NT2/D1 (cell line): ENCODE measurements around the gene MPL.

Experiments
- DNase-seq: peaks from one replicate; pipeline ENCODE4 v3.0.0-alpha.2; 2011; ENCODE audit warnings: low read depth, low spot score
- H3K27me3 ChIP-seq: 2 replicates; pipeline ENCODE4 v1.6.0; 2011; ENCODE audit warnings: mild to moderate bottlenecking; ENCODE audit not compliant: insufficient read length, insufficient read depth
- H3K36me3 ChIP-seq: 2 replicates; pipeline ENCODE4 v1.6.1; 2011; ENCODE audit warnings: mild to moderate bottlenecking, low read length, mixed read lengths; ENCODE audit not compliant: insufficient read depth, insufficient read length
- H3K4me1 ChIP-seq: 2 replicates; pipeline ENCODE4 v1.5.1; 2011; ENCODE audit not compliant: insufficient read depth, insufficient read length
- H3K4me3 ChIP-seq: 2 replicates; pipeline ENCODE4 v1.5.1; 2011; ENCODE audit warnings: low read depth; ENCODE audit not compliant: insufficient read length
- H3K9ac ChIP-seq: 2 replicates; pipeline ENCODE4 v1.6.0; 2011; ENCODE audit warnings: low read depth; ENCODE audit not compliant: insufficient read length
- H3K9me3 ChIP-seq: 2 replicates; pipeline ENCODE4 v1.5.1; 2011; ENCODE audit warnings: mild to moderate bottlenecking, low read length; ENCODE audit not compliant: insufficient read depth
- SUZ12 ChIP-seq: IDR thresholded peaks from 2 replicates; pipeline ENCODE4 v1.6.1; 2011; ENCODE audit not compliant: insufficient read length, insufficient read depth; ENCODE audit errors: extremely low read depth
- YY1 ChIP-seq: IDR thresholded peaks from 2 replicates; pipeline ENCODE4 v1.6.1; 2011; ENCODE audit not compliant: insufficient read length, insufficient read depth
- ZNF274 ChIP-seq: IDR thresholded peaks from 2 replicates; pipeline ENCODE4 v1.6.1; 2011; ENCODE audit warnings: mild to moderate bottlenecking, low read depth, low read length

Gene MPL

DNA sequence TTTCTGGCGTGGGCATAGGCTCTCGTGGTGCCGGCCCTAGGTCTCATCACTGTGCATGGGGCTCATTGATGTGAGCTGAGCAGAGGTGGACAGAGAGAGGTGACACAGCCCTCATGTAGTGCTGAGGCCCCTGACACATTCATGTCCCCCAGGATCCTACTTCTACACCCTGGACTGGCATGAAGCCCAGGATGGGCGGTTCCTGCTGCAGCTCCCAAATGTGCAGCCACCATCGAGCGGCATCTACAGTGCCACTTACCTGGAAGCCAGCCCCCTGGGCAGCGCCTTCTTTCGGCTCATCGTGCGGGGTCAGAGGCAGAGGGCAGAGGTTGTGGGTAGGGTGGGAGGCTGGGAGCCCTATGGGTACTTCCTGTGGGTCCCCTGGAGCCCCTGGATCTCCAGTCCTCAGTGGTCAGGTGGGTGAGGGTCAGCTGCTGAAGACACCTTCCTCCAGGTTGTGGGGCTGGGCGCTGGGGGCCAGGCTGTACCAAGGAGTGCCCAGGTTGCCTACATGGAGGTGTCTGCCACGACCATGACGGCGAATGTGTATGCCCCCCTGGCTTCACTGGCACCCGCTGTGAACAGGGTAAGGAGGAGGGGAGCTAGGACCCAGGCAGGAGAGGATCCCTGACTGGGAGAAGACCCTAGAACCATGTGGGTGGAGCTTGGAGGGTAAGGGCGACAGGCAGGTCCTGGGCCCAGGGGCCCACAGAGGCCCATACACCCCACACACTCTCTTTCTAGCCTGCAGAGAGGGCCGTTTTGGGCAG, 30.7 kb upstream of the MPL start:
- no peaks in the 10 kb centered on the region for H3K36me3 ChIP-seq
- H3K4me1 ChIP-seq = peaks cover 26% of the 10 kb centered on the region
- no peaks in the 10 kb centered on the region for H3K9me3 ChIP-seq
- H3K9ac ChIP-seq = no peak overlapping the region
- no peak for DNase-seq
- no peak for TF ChIP-seq SUZ12
- TF ChIP-seq ZNF274 = no peak
- no peak for TF ChIP-seq YY1
- no peaks in the 10 kb centered on the region for H3K27me3 ChIP-seq
- no peak overlapping the region for H3K4me3 ChIP-seq

DNA sequence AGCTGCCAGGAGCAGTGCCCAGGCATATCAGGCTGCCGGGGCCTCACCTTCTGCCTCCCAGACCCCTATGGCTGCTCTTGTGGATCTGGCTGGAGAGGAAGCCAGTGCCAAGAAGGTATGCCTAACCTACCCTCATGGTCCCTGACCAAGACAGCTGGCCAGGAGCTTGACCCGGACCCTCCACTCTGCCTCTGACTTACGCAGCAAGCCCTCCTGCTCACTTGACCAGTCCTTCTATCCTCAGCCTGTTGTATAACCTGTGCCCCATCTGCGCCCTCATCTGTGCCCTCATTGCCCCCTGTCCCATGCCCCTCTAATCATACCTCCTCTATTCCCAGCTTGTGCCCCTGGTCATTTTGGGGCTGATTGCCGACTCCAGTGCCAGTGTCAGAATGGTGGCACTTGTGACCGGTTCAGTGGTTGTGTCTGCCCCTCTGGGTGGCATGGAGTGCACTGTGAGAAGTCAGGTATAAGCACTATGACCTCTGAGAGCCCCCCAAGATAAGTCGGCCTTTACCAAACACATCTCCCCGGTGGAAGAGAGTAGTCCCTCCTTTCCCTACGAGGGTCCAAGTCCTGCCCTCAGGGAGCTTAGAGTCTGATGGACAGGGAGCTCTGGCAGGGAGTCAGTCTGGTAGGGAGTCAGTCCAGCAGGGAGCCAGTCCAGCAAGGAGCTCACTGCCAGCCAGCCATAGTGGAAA, 30.0 kb upstream of the MPL start:
- H3K36me3 ChIP-seq = no peaks in the 10 kb centered on the region
- H3K9me3 ChIP-seq = no peaks in the 10 kb centered on the region
- peaks cover 22% of the 10 kb centered on the region for H3K4me1 ChIP-seq
- no peak overlapping the region for H3K9ac ChIP-seq
- TF ChIP-seq SUZ12 (no peak), YY1 (no peak), ZNF274 (no peak)
- no peak overlapping the region for H3K4me3 ChIP-seq
- no peak for DNase-seq
- H3K27me3 ChIP-seq = no peaks in the 10 kb centered on the region

DNA sequence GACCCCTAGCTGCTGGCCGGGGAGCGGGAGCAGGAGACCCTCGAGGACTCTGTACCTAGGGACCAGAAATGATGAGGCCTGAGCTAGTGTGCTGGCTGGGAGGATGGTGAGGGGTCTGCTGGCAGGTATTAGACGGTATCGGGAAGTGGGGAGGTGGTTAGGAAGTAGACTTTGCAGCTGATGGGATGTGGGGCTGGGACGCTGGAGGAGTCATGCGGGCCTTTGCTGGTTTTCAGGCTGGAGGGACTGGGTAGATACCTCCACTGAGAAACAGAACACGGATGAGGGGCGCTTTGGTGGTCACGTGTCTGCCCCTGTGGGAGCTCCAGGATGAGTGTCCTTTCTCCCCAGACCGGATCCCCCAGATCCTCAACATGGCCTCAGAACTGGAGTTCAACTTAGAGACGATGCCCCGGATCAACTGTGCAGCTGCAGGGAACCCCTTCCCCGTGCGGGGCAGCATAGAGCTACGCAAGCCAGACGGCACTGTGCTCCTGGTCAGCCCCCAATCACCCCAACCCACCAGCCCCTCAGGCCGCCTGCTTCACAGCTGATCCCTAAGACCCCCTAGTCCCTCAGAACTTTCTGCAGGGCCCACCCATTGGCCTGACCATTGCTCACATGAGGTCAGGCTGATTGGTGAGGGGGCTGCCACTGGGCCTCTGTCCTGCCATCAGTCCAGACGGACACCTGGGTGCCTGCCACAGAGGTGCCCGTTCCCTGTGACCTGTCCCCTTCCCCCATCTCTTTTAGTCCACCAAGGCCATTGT, 28.8 kb upstream of the MPL start:
- H3K9me3 ChIP-seq = no peaks in the 10 kb centered on the region
- H3K36me3 ChIP-seq = no peaks in the 10 kb centered on the region
- no peak for DNase-seq
- H3K9ac ChIP-seq = no peak overlapping the region
- H3K27me3 ChIP-seq = no peaks in the 10 kb centered on the region
- peaks cover 14% of the 10 kb centered on the region for H3K4me1 ChIP-seq
- no peak overlapping the region for H3K4me3 ChIP-seq
- TF ChIP-seq ZNF274 (no peak), YY1 (no peak), SUZ12 (no peak)

DNA sequence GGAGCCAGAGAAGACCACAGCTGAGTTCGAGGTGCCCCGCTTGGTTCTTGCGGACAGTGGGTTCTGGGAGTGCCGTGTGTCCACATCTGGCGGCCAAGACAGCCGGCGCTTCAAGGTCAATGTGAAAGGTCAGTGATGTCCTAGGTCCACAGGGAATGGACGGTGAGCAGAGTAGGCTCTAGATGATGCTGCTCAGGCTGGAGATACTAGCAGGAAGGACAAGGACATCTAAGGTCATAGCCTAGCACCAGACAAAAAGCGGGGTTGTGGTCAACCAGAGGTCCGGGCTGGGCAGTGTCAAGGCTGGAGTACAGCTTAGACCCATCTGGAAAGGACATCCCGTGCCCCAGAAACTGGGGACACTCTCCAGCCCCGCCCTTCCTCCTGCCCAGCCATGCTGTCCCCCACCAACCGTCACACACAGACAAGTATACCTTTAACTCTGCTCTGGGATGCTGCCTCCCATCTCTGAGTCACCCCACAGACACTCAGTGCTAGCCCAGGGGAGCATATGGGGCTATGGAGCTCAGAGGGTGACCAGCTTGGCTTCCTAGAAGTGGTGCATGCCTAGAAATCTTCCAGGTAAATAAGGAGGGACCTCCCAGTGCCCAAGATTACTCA, 28.1 kb upstream of the MPL start:
- Histone ChIP-seq H3K36me3 (no peaks in the 10 kb centered on the region), H3K9me3 (no peaks in the 10 kb centered on the region), H3K27me3 (no peaks in the 10 kb centered on the region), H3K9ac (no peak overlapping the region), H3K4me3 (no peak overlapping the region), H3K4me1 (peaks cover 7% of the 10 kb centered on the region)
- no peak for TF ChIP-seq SUZ12
- TF ChIP-seq ZNF274 = no peak
- no peak for TF ChIP-seq YY1
- no peak for DNase-seq

DNA sequence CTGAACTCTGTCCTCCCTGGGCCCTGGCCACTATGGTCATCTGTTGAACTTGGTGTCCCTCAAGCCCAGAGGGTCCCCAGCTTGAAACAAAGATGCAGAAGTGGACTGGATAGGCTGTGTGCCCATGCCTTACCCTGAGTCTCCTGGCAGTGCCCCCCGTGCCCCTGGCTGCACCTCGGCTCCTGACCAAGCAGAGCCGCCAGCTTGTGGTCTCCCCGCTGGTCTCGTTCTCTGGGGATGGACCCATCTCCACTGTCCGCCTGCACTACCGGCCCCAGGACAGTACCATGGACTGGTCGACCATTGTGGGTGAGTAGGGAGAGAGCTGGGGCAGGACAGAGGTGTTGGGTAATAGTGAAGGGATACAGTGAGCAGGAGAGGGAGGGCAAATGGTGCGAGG, 26.1 kb upstream of the MPL start:
- no peak overlapping the region for H3K9ac ChIP-seq
- H3K4me1 ChIP-seq = peaks cover 3% of the 10 kb centered on the region
- no peak overlapping the region for H3K4me3 ChIP-seq
- no peaks in the 10 kb centered on the region for H3K27me3 ChIP-seq
- TF ChIP-seq YY1 = no peak
- TF ChIP-seq ZNF274 = no peak
- no peak for TF ChIP-seq SUZ12
- H3K9me3 ChIP-seq = no peaks in the 10 kb centered on the region
- no peak for DNase-seq
- no peaks in the 10 kb centered on the region for H3K36me3 ChIP-seq

DNA sequence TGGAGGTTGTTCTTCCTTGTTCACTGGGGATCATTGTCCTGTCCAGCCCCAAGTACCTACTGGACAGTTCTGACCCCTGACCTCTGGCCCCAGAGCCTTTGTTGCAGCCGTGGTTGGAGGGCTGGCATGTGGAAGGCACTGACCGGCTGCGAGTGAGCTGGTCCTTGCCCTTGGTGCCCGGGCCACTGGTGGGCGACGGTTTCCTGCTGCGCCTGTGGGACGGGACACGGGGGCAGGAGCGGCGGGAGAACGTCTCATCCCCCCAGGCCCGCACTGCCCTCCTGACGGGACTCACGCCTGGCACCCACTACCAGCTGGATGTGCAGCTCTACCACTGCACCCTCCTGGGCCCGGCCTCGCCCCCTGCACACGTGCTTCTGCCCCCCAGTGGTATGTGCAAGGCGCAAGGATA, 25.4 kb upstream of the MPL start:
- TF ChIP-seq ZNF274 (no peak), YY1 (no peak), SUZ12 (no peak)
- Histone ChIP-seq H3K9ac (no peak overlapping the region), H3K9me3 (no peaks in the 10 kb centered on the region), H3K4me1 (peaks cover 3% of the 10 kb centered on the region), H3K4me3 (no peak overlapping the region), H3K27me3 (no peaks in the 10 kb centered on the region), H3K36me3 (no peaks in the 10 kb centered on the region)
- no peak for DNase-seq
